Osteoblast (primary cell): ENCODE data around the gene CCDC91. TPM values are rescaled to one million over a fixed set of nuclear protein-coding genes. Genes with fewer than 3 reads are reported as not detected.

Experiments used
- DNase-seq: peaks from one replicate; pipeline ENCODE4 v3.0.0; 2011; ENCODE audit warnings: low spot score, mixed read lengths; ENCODE audit not compliant: insufficient read length; ENCODE audit errors: missing footprints
- H2AFZ ChIP-seq: 2 replicates; pipeline ENCODE4 v1.6.0; 2011; ENCODE audit warnings: mild to moderate bottlenecking, low read length
- H3K27ac ChIP-seq: 2 replicates; pipeline ENCODE4 v1.5.1; 2011; ENCODE audit warnings: mild to moderate bottlenecking, low read depth, low read length, moderate library complexity
- H3K27me3 ChIP-seq: 2 replicates; pipeline ENCODE4 v1.6.0; 2012; ENCODE audit warnings: mild to moderate bottlenecking, control low read depth, inconsistent platforms, low read length, moderate library complexity; ENCODE audit not compliant: insufficient read depth
- H3K36me3 ChIP-seq: 2 replicates; pipeline ENCODE4 v1.5.1; 2011; ENCODE audit warnings: mild to moderate bottlenecking, low read length, control low read depth, moderate library complexity; ENCODE audit not compliant: insufficient read depth
- H3K4me1 ChIP-seq: 2 replicates; pipeline ENCODE4 v1.5.1; 2011; ENCODE audit warnings: mild to moderate bottlenecking, low read length, control low read depth, moderate library complexity; ENCODE audit not compliant: insufficient read depth
- H3K4me2 ChIP-seq: 2 replicates; pipeline ENCODE4 v1.6.0; 2011; ENCODE audit warnings: mild to moderate bottlenecking, low read length; ENCODE audit not compliant: insufficient read depth
- H3K4me3 ChIP-seq: fragments of 200-600 bp; sonication (generic); 3 replicates; pipeline ENCODE4 v1.5.1; 2012; ENCODE audit warnings: mild to moderate bottlenecking, low read length, inconsistent platforms; ENCODE audit not compliant: insufficient read depth
- H3K79me2 ChIP-seq: 2 replicates; pipeline ENCODE4 v1.6.0; 2012; ENCODE audit warnings: mild to moderate bottlenecking, low read length, control low read depth, inconsistent platforms; ENCODE audit not compliant: insufficient read depth
- H3K9me3 ChIP-seq: 2 replicates; pipeline ENCODE4 v1.5.1; 2011; ENCODE audit warnings: low read depth, low read length, control low read depth
- H4K20me1 ChIP-seq: 2 replicates; pipeline ENCODE4 v1.6.0; 2012; ENCODE audit warnings: mild to moderate bottlenecking, low read length, control low read depth; ENCODE audit not compliant: insufficient read depth
- CTCF ChIP-seq: IDR thresholded peaks from 2 replicates; pipeline ENCODE4 v1.5.1; 2011; ENCODE audit warnings: mild to moderate bottlenecking, low read depth, low read length, moderate library complexity; ENCODE audit errors: extremely low read depth
- total RNA-seq: library from RNA; depleted of rRNA; stranded (reverse); fragments of >200 nt; gene quantifications from 2 replicates; pipeline ENCODE4 v1.2.3, GENCODE V29; 2012

Gene CCDC91
- total RNA-seq, 1 donor = 36.2 TPM

- peaks cover 3% of the 10 kb centered on the region for H3K4me1 ChIP-seq
- no peaks in the 10 kb centered on the region for H4K20me1 ChIP-seq
- H2AFZ ChIP-seq = no peak overlapping the region
- no peak for DNase-seq
- no peaks in the 10 kb centered on the region for H3K36me3 ChIP-seq
- H3K27ac ChIP-seq = no peak overlapping the region
- TF ChIP-seq CTCF = no peak
- no peak overlapping the region for H3K4me3 ChIP-seq
- H3K27me3 ChIP-seq = no peaks in the 10 kb centered on the region
- H3K4me2 ChIP-seq = no peak overlapping the region
- H3K79me2 ChIP-seq = no peaks in the 10 kb centered on the region
- H3K9me3 ChIP-seq = no peaks in the 10 kb centered on the region
Observed at GRCh38 chr12:28558250-28558649, 368.0 kb downstream of the CCDC91 start.

- no peak for DNase-seq
- Histone ChIP-seq H3K27ac (peak overlapping the region; percentile 49), H3K27me3 (no peaks in the 10 kb centered on the region), H3K4me1 (peaks cover 19% of the 10 kb centered on the region), H3K9me3 (no peaks in the 10 kb centered on the region), H3K36me3 (no peaks in the 10 kb centered on the region), H3K4me3 (peak overlapping the region; percentile 8), H2AFZ (no peak overlapping the region), H3K79me2 (no peaks in the 10 kb centered on the region), H3K4me2 (peak overlapping the region; percentile 30), H4K20me1 (no peaks in the 10 kb centered on the region)
- no peak for TF ChIP-seq CTCF
Observed at GRCh38 chr12:28563286-28563685, 373.0 kb downstream of the CCDC91 start.

GRCh38 chr12:28563936-28564335 is 373.7 kb downstream of the CCDC91 start:
- H3K4me1 ChIP-seq = peaks cover 22% of the 10 kb centered on the region
- H3K4me2 ChIP-seq = peak overlapping the region; percentile 30
- H2AFZ ChIP-seq = no peak overlapping the region
- H3K27ac ChIP-seq = peak overlapping the region; percentile 51
- H3K4me3 ChIP-seq = no peak overlapping the region
- H4K20me1 ChIP-seq = no peaks in the 10 kb centered on the region
- no peaks in the 10 kb centered on the region for H3K79me2 ChIP-seq
- DNase-seq = peak; percentile 21
- H3K36me3 ChIP-seq = no peaks in the 10 kb centered on the region
- H3K27me3 ChIP-seq = no peaks in the 10 kb centered on the region
- TF ChIP-seq CTCF = no peak
- H3K9me3 ChIP-seq = no peaks in the 10 kb centered on the region

GRCh38 chr12:28568118-28568517 is 377.9 kb downstream of the CCDC91 start:
- DNase-seq = peak; percentile 73
- Histone ChIP-seq H3K4me1 (peaks cover 36% of the 10 kb centered on the region), H2AFZ (no peak overlapping the region), H4K20me1 (no peaks in the 10 kb centered on the region), H3K27me3 (no peaks in the 10 kb centered on the region), H3K4me3 (no peak overlapping the region), H3K79me2 (no peaks in the 10 kb centered on the region), H3K9me3 (no peaks in the 10 kb centered on the region), H3K27ac (peak overlapping the region; percentile 36), H3K4me2 (peak overlapping the region; percentile 21), H3K36me3 (no peaks in the 10 kb centered on the region)
- no peak for TF ChIP-seq CTCF
